ENCODE results near the gene ERCC1.

ERCC1 gene

DNA sequence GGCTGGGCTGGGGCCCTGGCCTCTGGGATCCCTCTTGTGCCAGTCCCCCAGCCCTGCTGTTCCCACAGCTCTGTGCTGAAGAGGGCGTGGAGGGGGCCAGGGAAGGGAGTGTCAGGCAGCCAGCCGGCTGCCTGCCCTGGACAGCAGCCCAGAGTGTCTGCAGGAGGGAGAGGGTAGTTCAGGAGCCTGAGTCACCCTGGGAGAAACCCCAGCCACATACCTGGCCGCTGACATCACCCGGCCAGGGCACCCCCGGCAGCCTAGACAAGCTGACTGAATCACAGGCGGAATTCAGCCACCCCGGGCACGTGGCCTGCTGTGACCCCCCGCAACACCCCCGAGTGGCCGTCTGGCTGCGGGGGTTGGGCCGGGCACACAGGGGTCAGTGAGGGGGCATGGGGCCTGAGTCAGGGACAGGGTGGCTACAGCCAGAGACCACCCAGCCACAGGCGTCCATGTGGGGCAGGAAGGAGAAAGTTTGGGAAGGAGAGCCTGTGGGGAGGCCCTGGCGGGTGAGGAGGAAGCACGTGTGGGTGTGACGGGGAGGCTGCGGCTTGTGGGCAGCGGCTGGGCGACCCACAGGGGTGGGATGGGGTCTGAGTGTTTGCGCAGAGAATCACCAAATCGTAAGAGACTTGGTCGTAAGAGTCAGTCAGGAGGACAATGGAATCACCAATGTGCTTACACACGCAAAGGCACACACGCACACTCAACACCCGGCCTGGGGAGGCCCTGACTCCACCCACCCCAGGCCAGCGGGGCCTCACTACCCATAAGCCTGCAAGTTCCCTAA, 32.2 kb upstream of the ERCC1 start:
- no peak for TF ChIP-seq POLR2AphosphoS5 (IDR thresholded peaks at IDR 0.05; ENCODE audit: low read depth, low read length)
- TF ChIP-seq TAF1 (IDR thresholded peaks at IDR 0.05; ENCODE audit: low read depth, low read length), result no peak
- TF ChIP-seq PAX5 (IDR thresholded peaks at IDR 0.05; ENCODE audit: insufficient read depth, low read length, severe bottlenecking), result no peak
- TF ChIP-seq POLR2A (IDR thresholded peaks at IDR 0.05; ENCODE audit: low read depth, low read length), result no peak
- FAIRE-seq (peak; percentile 66), DNase-seq (ENCODE audit: insufficient read length, low spot score) (no peak)

DNA sequence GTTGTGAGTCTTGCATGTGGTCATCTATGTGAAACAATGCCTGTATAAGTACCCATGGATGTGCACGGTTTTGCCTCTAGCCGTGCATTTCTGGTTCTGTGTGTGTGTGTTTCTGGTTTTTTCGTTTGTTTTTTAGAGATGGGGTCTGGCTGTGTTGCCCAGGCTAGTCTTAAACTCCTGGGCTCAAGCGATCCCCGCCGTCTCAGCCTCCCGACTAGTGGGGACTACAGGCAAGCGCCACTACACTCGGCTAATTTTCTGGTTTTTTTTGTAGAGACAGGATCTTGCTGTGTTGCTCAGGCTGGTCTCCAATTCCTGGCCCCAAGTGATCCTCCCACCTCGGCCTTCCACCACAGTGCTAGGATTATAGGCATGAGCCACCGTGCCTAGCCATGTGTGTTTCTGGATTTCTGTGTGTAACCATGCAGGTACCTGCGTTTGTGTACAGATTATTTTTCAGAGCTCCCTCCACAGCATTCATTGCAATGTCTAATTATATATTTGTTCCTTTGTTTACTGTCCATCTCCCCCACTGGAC, 28.2 kb upstream of the ERCC1 start:
- FAIRE-seq, result no peak
- TF ChIP-seq TAF1 (IDR thresholded peaks at IDR 0.05; ENCODE audit: low read depth, low read length) (no peak), SPI1 (IDR thresholded peaks at IDR 0.05; ENCODE audit: low read depth, low read length) (no peak), POU2F2 (IDR thresholded peaks at IDR 0.05; ENCODE audit: low read depth, low read length) (no peak), POLR2A (IDR thresholded peaks at IDR 0.05; ENCODE audit: low read depth, low read length) (no peak), POLR2AphosphoS5 (IDR thresholded peaks at IDR 0.05; ENCODE audit: low read depth, low read length) (no peak), PAX5 (IDR thresholded peaks at IDR 0.05; ENCODE audit: insufficient read depth, low read length, severe bottlenecking) (no peak)
- no peak for DNase-seq (ENCODE audit: insufficient read length, low spot score)

DNA sequence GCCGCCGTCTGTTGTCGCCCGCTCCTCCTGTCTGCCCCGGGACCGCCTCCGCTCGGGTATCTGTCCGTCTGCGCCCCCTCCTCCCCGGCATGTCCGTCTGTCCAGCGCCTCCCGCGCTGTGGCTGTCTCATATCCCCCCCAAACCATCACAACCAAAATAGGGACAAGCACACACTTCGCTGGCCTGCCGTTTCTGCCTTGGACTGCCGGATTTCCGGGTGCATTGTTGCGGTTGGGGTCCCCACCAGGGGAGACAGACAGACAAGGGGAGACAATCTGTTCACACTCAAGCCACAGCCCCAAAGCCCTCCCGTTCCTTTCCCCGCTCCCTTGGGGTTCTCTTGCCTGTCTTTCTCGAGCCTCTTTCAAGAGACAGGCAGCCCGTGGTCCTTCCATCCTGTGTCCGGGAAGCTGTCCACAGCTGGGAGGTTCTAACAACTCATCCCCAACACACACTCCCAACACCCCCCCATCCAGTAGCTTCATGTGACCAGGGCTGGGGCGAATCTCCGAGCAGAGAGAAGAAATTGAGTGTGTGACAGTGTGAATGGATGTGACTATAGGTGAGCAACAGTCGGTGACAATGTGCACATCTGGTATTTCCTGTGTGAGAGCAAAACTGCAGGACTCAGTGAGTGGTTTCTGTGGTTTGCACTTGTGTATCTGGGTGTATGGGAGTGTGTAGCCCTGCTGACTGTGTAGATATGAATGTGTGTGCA, 27.6 kb upstream of the ERCC1 start:
- FAIRE-seq (peak; percentile 76), DNase-seq (ENCODE audit: insufficient read length, low spot score) (no peak)
- TF ChIP-seq POLR2AphosphoS5 (IDR thresholded peaks at IDR 0.05; ENCODE audit: low read depth, low read length), result 0 out of 2 replicates have a peak, but pooled peaks have one; percentile 19
- no peak for TF ChIP-seq POU2F2 (IDR thresholded peaks at IDR 0.05; ENCODE audit: low read depth, low read length)

DNA sequence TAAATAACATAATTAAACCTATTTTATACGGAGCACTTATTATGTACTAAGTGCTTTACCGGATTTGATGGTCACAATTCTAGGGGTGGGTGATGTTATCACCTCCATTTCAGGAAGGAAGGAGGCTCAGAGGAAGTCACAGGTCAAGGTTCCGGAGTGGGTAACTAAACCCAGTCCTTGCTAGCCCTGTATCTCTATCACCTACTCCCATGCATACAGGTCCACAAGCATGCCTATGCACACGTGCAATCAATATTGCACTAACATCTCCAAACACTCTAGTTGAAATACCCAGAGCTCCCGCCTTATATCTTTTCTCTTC, 26.3 kb upstream of the ERCC1 start:
- no peak for DNase-seq (ENCODE audit: insufficient read length, low spot score)
- FAIRE-seq, result peak; percentile 55
- TF ChIP-seq SPI1 (IDR thresholded peaks at IDR 0.05; ENCODE audit: low read depth, low read length), result no peak
- no peak for TF ChIP-seq POLR2A (IDR thresholded peaks at IDR 0.05; ENCODE audit: low read depth, low read length)
- TF ChIP-seq POU2F2 (IDR thresholded peaks at IDR 0.05; ENCODE audit: low read depth, low read length), result no peak
- no peak for TF ChIP-seq TAF1 (IDR thresholded peaks at IDR 0.05; ENCODE audit: low read depth, low read length)
- no peak for TF ChIP-seq PAX5 (IDR thresholded peaks at IDR 0.05; ENCODE audit: insufficient read depth, low read length, severe bottlenecking)
- no peak for TF ChIP-seq POLR2AphosphoS5 (IDR thresholded peaks at IDR 0.05; ENCODE audit: low read depth, low read length)

DNA sequence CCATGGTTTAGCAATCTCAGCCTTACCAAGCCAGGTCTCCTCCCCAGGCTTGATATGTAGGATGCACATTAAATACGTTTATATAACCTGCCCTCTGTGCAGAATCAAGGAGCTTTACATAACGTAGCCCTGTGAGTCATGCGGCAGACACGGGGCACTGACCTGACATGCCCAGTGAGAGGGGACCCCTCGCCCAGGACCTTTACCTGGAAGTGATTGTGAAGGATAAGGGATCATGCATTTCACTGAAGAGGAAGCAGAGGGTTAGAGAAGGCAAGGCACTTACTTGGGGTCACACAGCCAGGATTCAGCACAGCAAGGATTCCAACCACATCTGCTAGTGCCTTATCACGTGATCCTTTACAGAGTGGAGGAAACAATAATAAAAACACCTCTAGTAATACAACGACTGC, 25.2 kb upstream of the ERCC1 start:
- no peak for DNase-seq (ENCODE audit: insufficient read length, low spot score)
- TF ChIP-seq TAF1 (IDR thresholded peaks at IDR 0.05; ENCODE audit: low read depth, low read length) (no peak), SPI1 (IDR thresholded peaks at IDR 0.05; ENCODE audit: low read depth, low read length) (no peak), POLR2A (IDR thresholded peaks at IDR 0.05; ENCODE audit: low read depth, low read length) (no peak), POLR2AphosphoS5 (IDR thresholded peaks at IDR 0.05; ENCODE audit: low read depth, low read length) (no peak), PAX5 (IDR thresholded peaks at IDR 0.05; ENCODE audit: insufficient read depth, low read length, severe bottlenecking) (no peak), POU2F2 (IDR thresholded peaks at IDR 0.05; ENCODE audit: low read depth, low read length) (no peak)
- no peak for FAIRE-seq

DNA sequence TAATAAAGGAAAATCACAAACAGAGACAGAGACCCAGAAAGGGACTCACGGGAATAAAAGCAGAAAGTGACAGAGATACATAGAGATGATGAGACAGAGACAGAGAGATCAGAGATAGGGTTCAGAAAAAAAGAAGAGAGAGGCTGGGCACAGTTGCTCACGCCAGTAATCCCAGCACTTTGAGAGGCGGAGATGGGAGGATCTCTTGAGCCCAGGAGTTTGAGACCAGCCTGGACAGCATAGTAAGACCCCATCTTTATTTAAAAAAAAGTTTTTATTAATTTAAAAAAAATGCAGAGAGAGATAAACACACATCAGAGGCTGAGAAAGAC, 24.7 kb upstream of the ERCC1 start:
- no peak for DNase-seq (ENCODE audit: insufficient read length, low spot score)
- no peak for TF ChIP-seq SPI1 (IDR thresholded peaks at IDR 0.05; ENCODE audit: low read depth, low read length)
- TF ChIP-seq POLR2AphosphoS5 (IDR thresholded peaks at IDR 0.05; ENCODE audit: low read depth, low read length), result no peak
- TF ChIP-seq TAF1 (IDR thresholded peaks at IDR 0.05; ENCODE audit: low read depth, low read length), result no peak
- TF ChIP-seq POU2F2 (IDR thresholded peaks at IDR 0.05; ENCODE audit: low read depth, low read length), result no peak
- no peak for TF ChIP-seq POLR2A (IDR thresholded peaks at IDR 0.05; ENCODE audit: low read depth, low read length)
- TF ChIP-seq PAX5 (IDR thresholded peaks at IDR 0.05; ENCODE audit: insufficient read depth, low read length, severe bottlenecking), result no peak
- FAIRE-seq, result no peak

DNA sequence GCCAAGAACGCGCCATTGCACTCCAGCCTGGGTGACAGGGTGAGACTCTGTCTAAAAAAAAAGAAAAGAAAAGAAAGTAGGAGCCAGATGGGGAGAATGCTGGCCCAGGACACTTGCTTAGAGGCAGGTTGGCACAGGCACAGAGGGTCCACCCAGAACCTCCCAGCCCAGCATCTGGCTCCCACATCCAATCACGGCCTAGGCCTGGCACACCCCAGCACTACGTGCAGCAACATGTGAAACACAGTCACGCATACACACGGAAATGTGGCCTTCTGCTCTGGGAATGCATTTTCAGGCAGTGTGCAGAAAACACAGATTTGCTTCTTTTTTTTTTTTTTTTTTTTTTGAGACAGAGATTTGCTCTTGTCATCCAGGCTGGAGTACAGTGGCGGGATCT, 23.2 kb upstream of the ERCC1 start:
- no peak for TF ChIP-seq PAX5 (IDR thresholded peaks at IDR 0.05; ENCODE audit: insufficient read depth, low read length, severe bottlenecking)
- no peak for FAIRE-seq
- no peak for DNase-seq (ENCODE audit: insufficient read length, low spot score)

DNA sequence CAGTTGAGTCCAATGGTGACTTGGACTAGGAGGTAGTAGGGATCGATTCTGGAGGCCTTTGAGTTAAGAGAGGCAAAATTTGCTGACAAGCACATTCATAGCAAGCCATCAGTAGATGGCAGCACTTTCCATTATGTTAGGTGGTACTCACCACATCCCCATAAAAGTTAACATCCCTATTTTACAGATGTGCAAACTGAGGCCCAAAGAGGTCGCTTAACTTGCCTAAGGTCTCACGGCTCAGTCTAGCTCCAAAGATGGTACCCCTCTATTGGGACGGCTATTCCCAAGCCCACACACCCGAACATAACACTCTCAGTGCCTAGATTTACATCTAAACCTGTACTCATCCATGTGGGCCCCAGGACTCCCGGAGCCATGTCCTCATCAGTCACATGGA, 22.6 kb upstream of the ERCC1 start:
- TF ChIP-seq POLR2A (IDR thresholded peaks at IDR 0.05; ENCODE audit: low read depth, low read length) (no peak), POLR2AphosphoS5 (IDR thresholded peaks at IDR 0.05; ENCODE audit: low read depth, low read length) (no peak)
- FAIRE-seq (peak; percentile 78), DNase-seq (ENCODE audit: insufficient read length, low spot score) (no peak)

DNA sequence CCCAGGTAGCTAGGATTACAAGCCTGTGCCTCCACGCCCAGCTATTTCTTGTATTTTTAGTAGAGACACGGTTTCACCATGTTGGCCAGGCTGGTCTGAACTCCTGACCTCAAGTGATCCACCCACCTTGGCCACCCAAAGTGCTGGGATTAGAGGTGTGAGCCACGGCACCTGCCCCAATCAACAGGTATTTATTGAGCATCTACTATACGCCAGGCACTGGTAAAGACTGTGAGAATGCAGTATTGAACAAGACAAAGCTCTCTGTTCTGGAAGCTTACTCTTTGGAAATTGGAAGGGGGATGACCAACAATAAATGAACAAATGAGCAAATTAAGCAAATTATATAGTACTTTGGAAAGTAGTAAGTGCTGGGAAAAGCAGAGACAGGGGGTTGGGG, 21.4 kb upstream of the ERCC1 start:
- TF ChIP-seq POLR2AphosphoS5 (IDR thresholded peaks at IDR 0.05; ENCODE audit: low read depth, low read length) (no peak), SPI1 (IDR thresholded peaks at IDR 0.05; ENCODE audit: low read depth, low read length) (no peak), POU2F2 (IDR thresholded peaks at IDR 0.05; ENCODE audit: low read depth, low read length) (no peak), PAX5 (IDR thresholded peaks at IDR 0.05; ENCODE audit: insufficient read depth, low read length, severe bottlenecking) (no peak), POLR2A (IDR thresholded peaks at IDR 0.05; ENCODE audit: low read depth, low read length) (no peak), TAF1 (IDR thresholded peaks at IDR 0.05; ENCODE audit: low read depth, low read length) (no peak)
- no peak for DNase-seq (ENCODE audit: insufficient read length, low spot score)
- no peak for FAIRE-seq

DNA sequence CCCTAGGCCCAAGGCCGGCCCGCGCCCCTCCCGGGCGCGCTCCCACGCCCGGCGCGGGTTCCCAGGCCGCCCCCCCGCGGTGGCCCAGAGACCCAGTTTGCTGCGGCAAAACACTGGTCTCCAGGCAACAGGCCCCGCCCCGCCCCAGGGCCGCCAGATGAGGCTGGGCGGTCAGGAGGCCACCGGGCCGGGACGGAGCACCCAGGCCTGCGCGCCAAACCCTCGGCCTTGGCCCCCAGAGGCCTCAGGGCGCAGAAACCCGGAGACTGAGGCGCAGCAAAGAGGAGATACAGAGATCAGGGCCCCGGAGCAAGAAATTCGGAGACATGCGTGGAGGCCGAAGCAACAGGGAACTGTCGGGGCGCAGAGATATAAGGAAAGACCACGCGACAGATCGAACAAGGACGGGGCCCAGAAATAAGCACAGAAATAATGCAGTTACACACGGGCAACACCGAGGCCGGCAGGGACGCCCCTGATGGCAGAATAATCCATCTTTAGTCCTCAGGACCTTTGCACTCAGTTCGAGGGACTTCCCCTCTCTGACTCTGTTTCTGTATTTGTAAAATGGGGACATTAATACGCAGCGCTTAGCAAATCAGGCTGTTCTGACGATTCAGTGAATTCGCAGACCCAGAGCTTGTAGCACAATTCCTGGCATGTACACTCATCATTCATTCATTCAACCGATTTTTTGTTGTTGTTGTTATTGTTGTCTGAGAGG, 20.8 kb upstream of the ERCC1 start:
- FAIRE-seq (peak; percentile 80), DNase-seq (ENCODE audit: insufficient read length, low spot score) (peak; percentile 80)
- TF ChIP-seq POLR2A (IDR thresholded peaks at IDR 0.05; ENCODE audit: low read depth, low read length) (no peak), TAF1 (IDR thresholded peaks at IDR 0.05; ENCODE audit: low read depth, low read length) (0 out of 2 replicates have a peak, but pooled peaks have one; percentile 8), POU2F2 (IDR thresholded peaks at IDR 0.05; ENCODE audit: low read depth, low read length) (no peak), PAX5 (IDR thresholded peaks at IDR 0.05; ENCODE audit: insufficient read depth, low read length, severe bottlenecking) (no peak), POLR2AphosphoS5 (IDR thresholded peaks at IDR 0.05; ENCODE audit: low read depth, low read length) (no peak), SPI1 (IDR thresholded peaks at IDR 0.05; ENCODE audit: low read depth, low read length) (peak; percentile 6; the same call in 1 of the 2 replicates)
